Measurements from ENCODE around the gene GALM.
A peak's percentile ranks its signal among the peaks of the same experiment; 100 is the strongest.
"Not testable (repeated sequence)": the region's sequence is repeated elsewhere in the genome, so short reads cannot be mapped to it uniquely, and the experiment has no call there.

Gene GALM

GRCh38 chr2:38744399-38744780 is 78.5 kb downstream of the GALM start:
- DNase-seq = no peak

DNA sequence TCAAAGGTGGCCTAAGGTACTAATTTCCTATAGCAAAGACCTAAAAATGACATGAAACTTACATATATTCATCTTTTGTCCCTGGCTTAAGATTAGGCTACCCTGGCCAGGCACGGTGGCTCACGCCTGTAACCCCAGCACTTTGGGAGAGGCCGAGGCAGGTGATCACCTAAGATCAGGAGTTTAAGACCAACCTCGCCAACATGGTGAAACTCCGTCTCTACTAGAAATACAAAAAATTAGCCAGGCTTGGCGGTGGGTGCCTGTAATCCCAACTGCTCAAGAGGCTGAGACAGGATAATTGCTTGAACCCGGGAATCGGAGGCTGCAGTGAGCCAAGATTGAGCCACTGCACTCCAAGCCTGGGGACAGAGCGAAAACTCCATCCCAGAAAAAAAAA is 79.4 kb downstream of the GALM start:
- no peak for DNase-seq

GRCh38 chr2:38747007-38747424 is 81.1 kb downstream of the GALM start:
- DNase-seq = no peak

GRCh38 chr2:38747819-38748218 is 81.9 kb downstream of the GALM start:
- DNase-seq = no peak

- DNase-seq = no peak
These were observed 82.5 kb downstream of the GALM start for GRCh38 chr2:38748391-38748790.

DNA sequence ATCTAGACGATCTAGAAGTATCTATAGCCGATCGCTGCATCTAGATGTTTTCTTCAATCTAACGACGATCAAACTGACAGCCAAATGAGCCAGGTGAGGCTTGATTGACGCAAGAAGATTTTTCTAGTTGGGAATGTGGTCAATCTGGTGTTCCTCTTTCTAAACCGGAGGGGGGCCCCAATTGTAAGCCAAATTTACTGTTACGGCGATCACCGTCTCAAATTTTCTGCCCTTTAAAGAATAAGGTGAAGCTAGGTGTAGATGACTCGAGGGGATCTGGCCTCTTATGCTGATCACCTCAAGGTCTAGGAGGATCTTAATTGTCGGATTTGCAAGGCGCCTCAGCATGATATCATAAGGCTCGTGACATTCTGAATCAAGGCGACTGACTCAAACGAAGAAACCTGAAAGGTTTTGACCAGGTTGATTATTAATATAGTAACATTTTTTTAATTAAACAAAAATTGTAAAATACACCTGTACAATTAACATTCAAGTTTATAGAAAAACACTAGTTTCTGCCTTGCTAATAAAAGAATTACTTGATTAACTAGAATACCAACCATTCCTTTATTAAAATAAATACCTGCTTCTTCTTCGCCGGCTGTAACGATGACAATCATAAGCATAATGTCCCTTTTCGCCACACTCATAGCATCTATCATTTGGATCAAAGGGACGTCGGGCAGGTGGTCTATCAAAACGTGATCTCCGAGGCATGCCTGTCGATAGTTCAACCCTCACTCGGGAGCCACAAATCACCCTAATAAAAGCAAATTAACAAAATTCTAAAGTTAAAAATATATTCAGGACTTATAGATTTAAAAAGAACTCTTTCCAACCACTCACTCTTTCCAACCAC is 83.3 kb downstream of the GALM start:
- no peak for DNase-seq

GRCh38 chr2:38750011-38750890 is 84.3 kb downstream of the GALM start:
- DNase-seq = peak; percentile 54

DNA sequence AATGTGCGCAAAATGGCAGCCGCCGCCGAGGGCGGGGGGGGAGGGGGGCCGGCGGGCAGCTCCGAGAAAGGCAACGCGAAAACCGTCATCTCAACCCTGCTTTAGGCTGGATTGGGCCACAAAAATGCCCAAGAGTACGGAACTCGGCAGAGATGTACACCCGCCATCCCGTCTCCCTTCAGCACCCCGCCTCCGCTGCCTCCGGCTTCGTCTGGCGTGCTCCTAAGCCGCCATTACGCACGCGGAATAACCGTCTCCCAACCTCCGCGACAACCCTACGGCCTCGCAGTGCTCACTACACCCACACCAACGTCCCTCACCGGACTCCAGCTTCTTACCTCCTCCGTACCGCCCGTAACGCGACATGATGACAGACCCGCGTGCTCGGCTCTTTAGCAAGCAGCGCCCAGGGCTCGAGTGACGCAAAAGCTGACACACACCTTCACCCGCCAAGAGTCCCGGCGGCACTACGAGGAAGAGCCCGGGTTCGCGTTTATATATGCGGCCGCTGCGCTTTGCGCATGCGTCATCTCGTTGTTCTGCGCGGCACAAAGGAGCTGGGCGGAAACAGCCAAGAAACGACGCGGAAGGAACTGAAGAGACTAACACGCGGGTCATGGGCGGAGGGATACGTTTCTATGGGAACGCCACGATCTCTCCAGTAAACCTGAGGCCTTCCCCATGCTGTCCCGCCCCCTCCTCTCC is 85.1 kb downstream of the GALM start, which contains the start of gene SRSF7:
Gene SRSF7 (minus strand): TSS at position 471 of the 705 bp plus-strand sequence. CDS start 105 bp downstream, at position 366.
- DNase-seq = peak; percentile 97

GRCh38 chr2:38751596-38752410 is 85.9 kb downstream of the GALM start:
- no peak for DNase-seq

DNA sequence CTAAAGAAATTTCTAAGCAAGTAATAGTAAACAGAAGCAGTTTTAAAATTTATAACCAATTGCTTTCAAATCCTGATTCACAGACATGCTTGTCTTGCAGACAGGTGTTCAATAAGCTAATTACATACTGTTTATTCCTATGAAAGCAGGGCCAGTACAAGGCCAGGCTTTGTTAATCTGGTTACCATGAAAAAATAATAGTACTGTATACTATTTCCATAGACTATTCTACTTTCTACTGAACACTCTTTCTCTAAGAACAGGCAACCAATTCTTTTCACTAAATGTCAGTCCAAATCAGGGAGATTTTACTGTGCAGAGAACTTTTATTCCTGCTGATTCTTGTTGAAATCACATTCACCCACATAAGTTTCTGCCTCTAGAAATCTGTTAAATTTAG is 88.1 kb downstream of the GALM start:
- no peak for DNase-seq

- no peak for DNase-seq
These were observed 88.6 kb downstream of the GALM start for GRCh38 chr2:38754506-38754905.

- DNase-seq = not testable (repeated sequence)
These were observed 90.0 kb downstream of the GALM start for GRCh38 chr2:38755891-38756290.

GRCh38 chr2:38763228-38763627 is 97.3 kb downstream of the GALM start:
- DNase-seq = no peak

GRCh38 chr2:38763728-38764127 is 97.8 kb downstream of the GALM start:
- no peak for DNase-seq

DNA sequence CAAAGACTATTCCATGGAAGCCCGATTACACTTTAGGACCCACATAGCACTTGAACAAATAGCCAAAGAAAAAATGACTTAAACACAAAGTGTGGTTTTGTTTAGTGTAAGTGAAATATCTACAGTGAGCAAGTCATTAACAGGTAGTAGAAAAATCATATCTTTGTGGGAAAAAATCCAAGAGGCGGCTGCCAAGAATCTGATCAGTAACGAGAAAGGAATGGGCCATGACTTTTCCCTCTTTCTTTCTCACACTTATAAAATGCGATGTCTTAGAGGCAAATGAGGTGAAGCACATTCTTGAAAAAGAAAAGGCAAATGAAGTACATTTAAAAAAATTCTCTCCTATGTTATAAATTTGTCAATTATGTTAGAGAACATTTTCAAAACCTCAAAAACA is 99.2 kb downstream of the GALM start:
- DNase-seq = no peak

DNA sequence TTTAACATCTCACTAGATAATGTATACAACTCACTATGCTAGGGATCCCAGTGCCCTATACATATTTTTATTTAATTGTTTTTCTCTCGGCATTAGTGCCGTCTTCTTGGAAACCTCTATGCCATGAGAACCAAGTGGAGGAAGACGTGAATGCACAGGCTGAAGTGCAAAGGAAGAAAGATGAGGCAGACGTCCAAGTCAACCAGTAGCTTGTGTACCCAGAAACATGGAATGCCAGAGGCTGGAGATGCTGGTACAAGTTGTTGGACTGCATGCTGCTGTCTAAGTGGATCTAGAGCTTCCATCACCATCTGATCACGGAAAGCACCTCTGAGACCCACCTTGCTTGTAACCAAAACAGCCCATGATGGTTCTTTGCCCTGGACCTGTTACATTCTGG is 99.6 kb downstream of the GALM start:
- DNase-seq = no peak

- no peak for DNase-seq
These were observed 105.7 kb downstream of the GALM start for GRCh38 chr2:38771632-38772031.

DNA sequence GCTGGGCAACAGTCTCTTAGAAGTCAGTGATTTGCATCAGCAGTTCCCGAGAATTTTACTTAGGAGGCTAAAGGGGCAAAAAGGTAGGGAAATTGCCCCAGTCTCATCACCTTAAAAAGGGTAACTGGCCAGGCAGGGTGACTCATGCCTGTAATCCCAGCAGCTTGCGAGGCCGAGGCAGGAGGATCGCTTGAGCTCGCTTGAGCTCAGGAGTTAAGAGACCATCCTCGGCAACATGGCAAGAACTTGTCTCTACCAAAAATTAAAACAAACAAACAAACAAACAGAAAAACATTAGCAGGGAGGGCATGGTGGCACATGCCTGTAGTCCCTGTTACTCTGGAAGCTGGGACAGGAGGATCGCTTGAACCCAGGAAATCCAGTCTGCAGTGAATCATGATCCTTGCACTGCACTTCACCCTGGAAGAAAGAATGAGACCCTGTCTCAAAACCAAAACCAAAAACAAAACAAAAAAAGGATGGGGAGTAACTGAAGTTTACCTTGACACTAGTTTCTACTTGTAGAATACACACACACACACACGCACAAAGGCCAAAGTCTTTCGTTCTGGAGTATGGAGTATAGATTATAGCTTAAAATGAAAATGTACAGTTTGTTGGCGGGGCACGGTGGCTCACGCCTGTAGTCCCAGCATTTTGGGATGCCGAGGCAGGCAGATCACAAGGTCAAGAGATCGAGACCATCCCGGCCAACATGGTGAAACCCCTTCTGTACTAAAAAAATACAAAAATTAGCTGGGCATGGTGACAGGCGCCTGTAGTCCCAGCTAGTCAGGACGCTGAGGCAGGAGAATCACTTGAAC is 109.4 kb downstream of the GALM start:
- no peak for DNase-seq

GRCh38 chr2:38775921-38776225 is 110.0 kb downstream of the GALM start:
- DNase-seq = no peak

GRCh38 chr2:38776531-38776930 is 110.6 kb downstream of the GALM start:
- DNase-seq = no peak

GRCh38 chr2:38778687-38779082 is 112.8 kb downstream of the GALM start:
- DNase-seq = no peak

DNA sequence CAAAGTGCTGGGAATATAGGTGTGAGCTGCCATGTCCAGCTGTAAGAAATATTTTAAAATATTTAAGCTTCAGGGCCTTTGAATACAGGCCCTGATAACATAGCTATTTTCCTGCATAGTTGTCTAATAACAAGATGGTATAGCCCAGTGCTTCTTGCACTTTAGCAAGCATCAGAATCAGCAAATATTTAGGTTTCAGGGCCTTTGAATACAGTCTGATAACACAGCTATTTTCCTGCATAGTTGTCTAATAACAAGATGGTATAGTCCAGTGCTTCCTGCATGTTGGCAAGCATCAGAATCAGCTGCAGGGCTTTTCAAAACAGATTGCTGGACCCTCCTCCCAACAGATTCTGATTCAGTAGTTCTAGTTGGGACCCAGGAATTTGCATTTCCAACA is 117.7 kb downstream of the GALM start:
- DNase-seq = no peak
